Astrocyte of the spinal cord (primary cell): ENCODE results near the gene SYNCRIP.
"Not testable (repeated sequence)": the region's sequence is repeated elsewhere in the genome, so short reads cannot be mapped to it uniquely, and the experiment has no call there.

Source experiments
- DNase-seq: peaks from one replicate; pipeline ENCODE4 v3.0.0; 2011; ENCODE audit warnings: low read depth, low spot score
- H3K4me3 ChIP-seq: 2 replicates; pipeline ENCODE4 v1.5.1; 2011; ENCODE audit warnings: low read depth, mild to moderate bottlenecking, low read length, moderate library complexity
- CTCF ChIP-seq: IDR thresholded peaks from 2 replicates; pipeline ENCODE4 v1.5.1; 2012; ENCODE audit warnings: low read depth, mild to moderate bottlenecking, low read length, inconsistent platforms
- in situ Hi-C: cut with HindIII; loops from 2 replicates; pipeline ENCODE4 v1.10.0; 2017; ENCODE audit warnings: low sequenced_read_pairs

Gene SYNCRIP

GRCh38 chr6:85568411-85568810, 74.3 kb downstream of the SYNCRIP start:
- no peak overlapping the region for H3K4me3 ChIP-seq
- in situ Hi-C loops: no loop called here
- no peak for DNase-seq
- TF ChIP-seq CTCF: no peak

GRCh38 chr6:85565736-85566135, 77.0 kb downstream of the SYNCRIP start:
- no peak overlapping the region for H3K4me3 ChIP-seq
- TF ChIP-seq CTCF: no peak
- in situ Hi-C loops: no loop called here
- DNase-seq: no peak

- in situ Hi-C loops: not testable (repeated sequence)
These were observed 78.5 kb downstream of the SYNCRIP start for GRCh38 chr6:85564223-85564622.

More at GRCh38 chr6:85564223-85564622, 78.5 kb downstream of the SYNCRIP start:
- not testable (repeated sequence) for H3K4me3 ChIP-seq, DNase-seq
